HG02798 (cell line): Measurements from ENCODE around the gene RMI1.
"Not testable (repeated sequence)": the region's sequence is repeated elsewhere in the genome, so short reads cannot be mapped to it uniquely, and the experiment has no call there.

Source experiments
- ATAC-seq: cut with Tn5 transposase; IDR thresholded peaks from one replicate; pipeline ENCODE4 v1.9.1; 2021; ENCODE audit warnings: mild to moderate bottlenecking; ENCODE audit not compliant: unreplicated experiment, poor library complexity

Gene RMI1

DNA sequence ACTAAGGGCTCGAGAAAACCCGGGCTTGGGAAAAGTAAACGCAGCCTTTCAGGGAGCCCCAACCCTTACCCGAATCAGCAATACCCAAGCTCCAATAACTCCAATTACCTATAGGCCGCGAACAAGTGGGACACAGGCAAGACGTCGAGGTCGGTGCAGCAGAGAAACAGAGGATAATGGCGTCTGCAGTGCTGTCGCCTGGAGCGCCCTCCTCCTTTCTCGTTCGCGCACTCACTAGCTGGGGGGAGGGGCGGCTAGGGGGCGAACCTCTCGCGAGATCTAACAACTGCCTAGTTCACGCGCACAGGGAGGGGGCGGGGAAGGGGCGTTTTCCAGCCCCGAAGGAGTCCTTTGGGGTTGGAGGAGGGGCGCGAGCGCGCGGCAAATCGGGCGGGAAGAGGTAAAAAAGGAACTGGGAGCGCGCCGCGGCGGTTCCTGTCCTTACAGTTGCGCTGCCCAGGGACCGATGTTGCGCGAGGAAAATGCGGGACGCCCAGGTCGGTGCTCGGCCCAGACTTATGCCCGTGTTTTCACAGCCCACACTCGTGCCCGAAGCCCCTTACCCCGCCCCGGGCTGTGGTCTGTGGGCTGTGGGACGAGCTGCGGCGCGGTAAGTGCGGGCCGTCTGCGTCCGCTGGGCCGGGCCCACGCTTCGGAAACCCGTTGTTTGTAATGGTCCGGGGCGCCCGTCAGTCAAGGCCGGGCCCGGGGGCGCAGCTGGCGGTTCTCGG, at the start of gene RMI1:
Gene RMI1 (plus strand): TSS at position 411 of the 731 bp plus-strand sequence. CDS start 20,182 bp downstream, outside the sequence.
- peak; percentile 78 for ATAC-seq

DNA sequence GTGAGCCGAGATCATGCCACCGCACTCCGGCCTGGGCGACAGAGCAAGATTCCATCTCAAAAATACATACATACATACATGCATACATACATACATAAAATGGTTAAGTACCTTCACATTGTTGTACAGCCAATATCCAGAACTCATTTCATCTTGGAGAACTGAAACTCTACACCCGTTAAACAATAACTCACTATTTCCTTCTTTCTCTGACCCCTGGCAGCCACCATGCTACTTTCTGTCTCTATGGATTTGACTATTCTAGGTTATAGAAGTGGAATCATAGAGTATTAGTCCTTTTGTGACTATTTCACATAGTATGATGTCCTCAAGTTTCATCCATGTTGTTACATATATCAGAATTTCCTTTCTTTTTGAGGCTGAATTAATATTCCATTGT, 49.7 kb upstream of the RMI1 start:
- no peak for ATAC-seq

DNA sequence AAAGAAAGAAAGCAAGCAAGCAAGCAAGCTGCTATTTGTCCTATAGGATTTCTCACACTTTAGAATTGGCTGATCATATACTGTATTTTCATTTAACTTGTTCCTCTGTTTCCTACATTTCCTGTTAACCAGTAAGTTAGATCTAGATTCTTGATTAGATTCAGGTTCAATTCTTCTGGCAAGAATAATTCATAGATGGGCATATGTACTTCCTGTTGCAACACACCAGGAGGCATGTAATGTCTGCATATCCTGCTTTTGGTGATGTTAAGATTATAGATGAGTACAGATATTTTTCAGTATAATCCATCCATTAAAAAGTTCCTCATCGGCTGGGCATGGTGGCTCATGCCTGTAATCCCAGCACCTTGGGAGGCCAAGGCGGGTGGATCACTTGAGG, 48.6 kb upstream of the RMI1 start:
- no peak for ATAC-seq

DNA sequence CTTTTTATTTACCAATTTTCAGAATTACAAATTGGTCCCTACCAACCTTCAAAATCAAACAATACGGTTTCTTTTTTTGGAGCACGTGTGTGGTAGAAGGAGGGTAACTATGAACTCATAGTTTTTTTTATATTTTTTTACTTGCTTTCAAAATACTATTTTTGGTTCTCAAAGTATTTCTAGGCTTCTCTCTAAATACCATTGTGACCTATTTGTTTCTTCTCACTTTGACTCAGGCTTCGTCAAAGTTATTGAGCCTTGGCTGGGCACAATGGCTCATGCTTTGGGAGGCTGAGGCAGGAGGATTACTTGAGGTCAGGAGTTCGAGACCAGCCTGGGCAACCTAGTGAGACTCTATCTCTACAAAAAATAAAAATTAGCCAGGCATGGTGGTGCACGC, 47.8 kb upstream of the RMI1 start:
- ATAC-seq, result no peak

DNA sequence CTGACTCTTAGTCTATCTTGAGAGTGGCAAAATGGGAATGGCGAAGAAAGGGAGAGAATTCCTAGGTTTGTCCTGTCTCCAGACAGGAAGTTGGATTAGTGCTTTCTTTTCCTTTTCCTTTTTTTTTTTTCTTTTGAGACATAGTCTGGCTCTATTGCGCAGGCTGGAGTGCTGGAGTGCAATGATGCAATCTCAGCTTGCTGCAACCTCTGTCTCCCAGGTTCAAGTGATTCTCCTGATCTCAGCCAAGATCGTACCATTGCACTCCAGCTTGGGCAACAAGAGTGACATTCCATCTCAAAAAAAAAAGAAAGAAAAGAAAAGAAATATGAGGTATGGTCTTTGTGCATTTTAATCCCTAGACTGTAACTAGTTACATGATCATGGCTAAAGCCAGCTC, 46.8 kb upstream of the RMI1 start:
- ATAC-seq, result no peak

DNA sequence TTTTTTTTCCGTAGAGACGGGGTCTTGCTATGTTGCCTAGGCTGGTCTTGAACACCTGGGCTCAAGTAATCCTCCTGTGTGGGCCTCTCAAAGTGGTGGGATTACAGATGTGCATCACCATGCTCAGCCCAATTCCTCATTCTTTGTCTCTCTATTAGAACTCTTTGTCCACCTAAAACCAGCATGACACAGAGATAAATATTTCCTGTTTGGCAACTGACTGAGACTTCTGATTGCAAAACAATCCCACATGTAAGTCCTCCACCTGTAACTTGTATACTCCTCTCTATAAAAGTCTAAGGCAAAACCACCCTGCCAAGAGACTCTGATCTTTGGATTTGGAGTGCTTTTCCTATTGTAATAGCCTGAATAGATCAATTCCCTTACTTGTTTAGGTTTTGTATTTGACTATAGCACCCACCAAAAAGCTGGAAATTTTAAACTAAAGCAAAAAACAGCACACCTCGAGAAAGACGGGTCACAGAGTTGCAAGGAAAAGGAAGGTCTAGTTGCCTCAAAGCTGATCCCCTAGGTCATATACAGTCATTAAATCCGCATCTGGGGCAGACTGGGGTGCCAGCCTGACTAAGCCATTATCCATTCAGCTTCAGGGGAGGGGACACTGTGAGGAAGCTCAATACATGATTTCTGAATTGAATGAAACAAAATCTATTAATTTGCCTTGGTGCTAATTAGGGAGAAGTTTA, 45.9 kb upstream of the RMI1 start:
- no peak for ATAC-seq

DNA sequence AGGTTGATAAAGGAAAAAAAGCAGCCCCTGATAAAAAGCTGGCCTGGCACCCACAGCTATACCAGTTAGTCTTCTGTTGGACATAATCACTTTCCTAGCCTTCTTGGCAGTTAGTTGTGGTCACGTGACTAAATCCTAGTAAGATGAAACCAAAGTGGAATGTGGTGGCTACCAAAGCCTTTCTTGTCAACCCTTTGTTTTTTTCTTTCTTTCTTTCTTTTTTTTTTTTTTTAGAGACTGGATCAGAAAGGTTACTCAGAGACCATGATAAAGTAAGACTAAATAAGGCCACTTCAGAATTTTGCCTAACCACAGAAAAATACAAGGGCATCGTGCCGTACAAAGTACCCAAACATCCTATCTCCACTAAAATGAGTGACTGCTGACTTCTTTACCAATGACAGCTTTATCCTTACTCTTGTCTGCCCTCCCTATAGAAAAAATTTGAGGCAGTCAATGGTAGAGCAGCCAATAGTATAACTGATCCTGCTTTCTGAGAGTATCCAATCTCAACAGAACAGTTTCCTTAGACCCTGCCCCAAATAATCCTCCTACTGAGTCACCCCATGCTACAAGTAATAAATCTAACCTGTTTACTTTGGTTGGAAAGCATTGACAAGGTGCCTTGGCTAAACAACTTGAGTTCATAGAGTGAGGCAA, 45.2 kb upstream of the RMI1 start:
- no peak for ATAC-seq

DNA sequence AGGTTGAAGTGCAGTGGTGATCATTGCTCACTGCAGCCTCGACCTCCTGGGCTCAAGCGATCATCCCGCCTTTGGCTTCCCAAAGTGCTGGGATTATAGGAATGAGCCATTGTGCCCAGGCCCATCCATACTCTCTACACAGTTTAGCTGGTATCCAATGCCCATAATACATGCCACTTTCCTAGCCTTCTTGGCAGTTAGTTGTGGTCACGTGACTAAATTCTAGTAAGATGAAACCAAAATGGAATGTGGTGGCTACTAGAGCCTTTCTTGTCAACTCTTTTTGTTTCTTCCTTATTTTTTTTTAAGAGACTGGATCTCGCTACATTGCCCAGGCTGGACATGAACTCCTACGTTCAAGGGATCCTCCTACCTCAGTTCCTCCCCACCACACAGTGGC, 44.1 kb upstream of the RMI1 start:
- ATAC-seq, result no peak

DNA sequence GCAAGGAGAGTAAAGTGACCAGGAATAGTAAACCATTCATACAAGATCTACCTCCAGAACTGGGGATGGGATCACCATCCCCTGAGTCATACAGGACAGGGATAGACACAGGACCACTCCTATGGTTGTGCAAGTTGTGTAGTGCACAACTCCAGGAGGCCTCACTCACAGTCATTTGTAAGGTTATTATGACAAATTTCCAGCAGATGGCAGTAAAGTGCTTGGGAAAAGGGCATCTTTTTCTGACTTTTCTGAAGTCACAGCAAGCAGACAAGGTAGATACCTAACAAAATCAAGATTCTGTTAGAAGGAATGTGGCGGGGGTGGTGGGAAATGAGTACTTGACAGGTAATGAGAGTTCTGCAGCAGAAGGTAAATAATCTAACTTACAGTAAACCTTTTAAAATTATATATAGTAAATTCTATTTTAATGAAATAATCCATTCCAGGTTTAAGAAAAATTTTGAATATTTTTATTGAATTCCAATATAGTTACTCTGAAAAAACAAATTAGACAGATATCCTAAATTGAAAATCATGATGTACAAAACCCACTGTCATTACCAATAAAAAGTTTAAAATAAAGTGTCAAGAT, 42.6 kb upstream of the RMI1 start:
- peak; percentile 78 for ATAC-seq

DNA sequence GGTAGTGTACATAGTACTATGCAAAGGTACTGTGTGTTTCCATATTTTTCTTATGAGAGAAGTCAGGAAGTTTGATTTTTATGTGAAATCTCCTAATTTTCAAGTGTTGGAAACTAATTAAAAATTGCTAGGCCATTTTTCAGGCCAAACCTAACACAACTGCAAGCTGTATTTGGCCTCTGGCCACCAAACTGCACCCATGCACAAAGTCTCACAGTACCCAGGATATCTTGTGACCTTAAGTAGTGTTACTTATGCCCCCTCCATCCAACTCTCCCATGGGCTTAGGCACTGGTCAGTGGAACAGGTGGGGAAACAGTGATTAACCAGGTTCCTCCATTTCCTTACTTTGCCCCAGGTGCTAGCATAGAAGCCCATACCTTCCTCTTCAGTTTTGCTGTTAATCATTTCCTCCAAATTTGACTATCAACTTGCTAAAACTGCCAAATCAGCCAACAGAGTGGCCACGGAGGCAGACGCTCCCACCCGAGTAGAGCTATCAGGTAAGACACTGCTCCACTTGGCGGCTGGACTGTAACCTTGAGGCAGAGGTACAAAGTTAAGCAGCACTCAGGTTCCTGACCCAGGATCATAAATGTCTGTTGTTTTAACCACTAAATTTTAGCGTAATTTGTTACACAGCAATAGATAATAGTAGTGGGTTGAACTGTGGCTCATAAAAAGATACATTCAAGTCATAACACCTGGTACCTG, 39.9 kb upstream of the RMI1 start:
- no peak for ATAC-seq

DNA sequence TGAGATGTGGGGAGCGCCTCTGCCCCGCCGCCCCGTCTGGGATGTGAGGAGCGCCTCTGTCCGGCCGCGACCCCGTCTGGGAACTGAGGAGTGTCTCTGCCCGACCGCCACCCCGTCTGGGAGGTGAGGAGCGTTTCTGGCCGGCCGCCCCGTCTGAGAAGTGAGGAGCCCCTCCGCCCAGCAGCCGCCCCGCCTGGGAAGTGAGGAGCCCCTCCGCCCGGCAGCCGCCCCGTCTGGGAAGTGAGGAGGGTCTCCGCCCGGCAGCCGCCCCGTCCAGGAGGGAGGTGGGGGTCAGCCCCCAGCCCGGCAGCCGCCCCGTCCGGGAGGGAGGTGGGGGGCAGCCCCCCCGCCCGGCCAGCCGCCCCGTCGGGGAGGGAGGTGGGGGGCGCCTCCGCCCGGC, 32.5 kb upstream of the RMI1 start:
- ATAC-seq, result not testable (repeated sequence)

DNA sequence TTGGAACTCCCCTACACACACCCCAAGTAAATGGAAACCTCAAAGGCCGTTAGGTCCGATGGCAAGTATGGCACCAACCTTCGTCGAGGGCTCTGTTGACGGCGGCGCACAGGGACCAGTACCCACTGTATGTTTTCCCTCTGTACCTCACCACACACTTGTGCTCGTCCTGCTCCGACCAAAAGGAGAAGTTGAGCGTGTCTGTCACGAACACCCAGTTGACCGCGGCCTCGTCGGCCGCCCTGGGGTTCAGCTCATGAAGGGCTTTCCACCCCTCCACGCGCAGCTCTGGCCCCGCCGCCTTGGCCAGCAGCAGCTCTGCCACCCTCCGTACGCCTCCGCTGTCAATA, 24.5 kb upstream of the RMI1 start:
- ATAC-seq, result peak; percentile 53

DNA sequence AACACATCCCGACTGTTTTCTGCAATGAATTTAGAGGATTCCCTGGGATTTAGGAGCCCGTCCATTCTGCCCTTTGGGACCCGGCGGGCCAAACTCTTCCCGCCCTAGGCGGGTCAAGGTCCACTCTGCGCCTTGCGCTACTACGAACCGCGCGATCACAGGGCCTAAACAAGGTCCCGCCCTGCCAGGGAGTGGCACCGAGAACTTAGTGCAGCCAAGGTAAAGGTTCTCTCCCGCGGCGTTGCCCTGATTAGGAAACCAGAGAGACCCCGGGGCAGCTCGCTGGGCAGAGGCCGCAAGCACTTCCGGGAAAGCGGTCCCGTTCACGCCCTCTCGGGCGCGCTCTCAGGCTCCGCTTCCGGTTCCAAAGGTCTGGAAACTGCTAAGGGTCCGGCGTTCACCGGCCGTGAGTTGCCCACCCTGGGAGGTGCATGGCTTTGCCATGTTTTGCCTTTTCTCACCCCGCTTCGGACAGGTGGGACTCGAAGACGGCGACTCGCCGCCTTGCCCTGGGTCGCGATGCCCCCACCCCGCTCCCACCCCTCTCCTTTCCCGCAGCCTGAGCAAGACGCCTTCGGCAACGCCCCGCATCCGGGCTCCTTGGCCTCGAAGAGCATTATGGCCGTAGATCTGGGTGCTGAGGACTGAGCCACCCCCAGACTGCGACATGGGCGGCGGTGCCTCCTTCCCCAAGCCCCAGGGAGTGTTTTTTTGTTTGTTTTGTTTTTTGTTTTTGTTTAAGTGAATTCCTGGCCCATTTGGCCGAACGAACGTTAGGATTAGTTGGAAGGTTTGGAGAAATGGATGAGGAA, 24.0 kb upstream of the RMI1 start:
- ATAC-seq, result peak; percentile 91

DNA sequence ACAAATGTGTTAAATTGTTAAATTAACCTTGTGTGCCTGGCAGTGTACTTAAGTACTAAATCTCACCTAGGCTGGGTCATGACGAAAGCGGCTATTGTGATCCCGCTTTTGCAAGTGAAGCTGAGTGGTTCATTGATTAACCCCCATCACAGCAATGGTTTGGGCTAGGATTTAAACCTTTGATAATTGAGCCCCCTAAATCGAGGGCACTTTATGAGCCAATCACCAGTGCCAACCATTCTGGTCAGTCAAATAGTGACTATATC, 23.4 kb upstream of the RMI1 start:
- no peak for ATAC-seq

DNA sequence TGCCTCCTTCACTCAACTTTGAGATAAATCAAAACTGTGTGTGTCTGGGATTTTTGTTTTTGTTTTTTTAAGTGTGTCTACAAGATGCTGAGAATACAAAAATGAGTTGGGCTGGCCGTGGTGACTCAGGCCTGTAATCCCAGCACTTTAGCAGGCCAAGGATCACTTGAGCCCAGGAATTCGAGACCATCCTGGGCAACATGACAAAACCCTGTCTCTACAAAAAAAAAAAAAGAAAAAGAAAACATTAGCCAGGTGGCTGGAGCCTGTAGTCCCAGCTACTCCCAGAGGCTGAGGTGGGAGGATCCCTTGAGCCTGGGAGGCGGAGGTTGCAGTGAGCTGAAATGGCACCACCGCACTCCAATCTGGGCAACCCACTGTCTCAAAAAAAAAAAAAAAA, 21.5 kb upstream of the RMI1 start:
- ATAC-seq, result no peak

DNA sequence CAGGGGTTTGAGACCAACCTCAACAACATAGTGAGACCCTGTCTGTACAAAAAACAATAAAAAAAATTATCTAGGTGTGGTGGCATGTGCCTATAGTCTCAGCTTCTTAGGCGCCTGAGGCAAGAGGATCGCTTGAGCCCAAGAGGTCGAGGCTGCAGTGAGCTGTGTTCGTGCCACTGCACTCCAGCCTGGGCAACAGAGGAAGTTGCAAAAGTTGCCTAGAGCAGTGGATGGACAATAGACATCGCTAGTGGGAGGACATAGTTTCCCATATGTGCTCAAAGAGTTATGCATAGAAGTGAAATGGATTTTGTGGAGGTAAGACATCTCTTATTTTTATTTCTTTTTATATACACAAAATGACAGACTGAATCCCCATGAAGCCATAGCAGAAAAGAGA, 19.6 kb upstream of the RMI1 start:
- no peak for ATAC-seq

DNA sequence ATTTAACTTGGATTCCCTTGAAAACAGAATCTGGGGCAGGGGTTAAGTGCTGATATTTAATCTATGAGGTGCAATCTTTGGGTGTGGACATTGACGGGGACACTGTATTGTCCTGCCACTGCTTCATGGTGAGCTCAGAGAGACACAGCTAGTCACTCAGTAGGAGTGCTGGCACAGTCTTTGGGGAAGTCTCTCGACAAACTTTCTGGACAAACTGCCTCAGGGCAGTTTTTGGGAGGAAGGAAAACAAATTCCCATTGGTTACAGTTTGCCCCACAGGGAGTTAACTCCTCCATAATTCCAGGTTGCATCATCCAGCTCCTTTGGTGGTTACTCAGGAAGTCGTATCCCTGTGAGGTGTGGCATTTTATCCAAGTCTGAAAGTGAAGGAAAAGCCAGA, 18.4 kb upstream of the RMI1 start:
- ATAC-seq, result no peak

DNA sequence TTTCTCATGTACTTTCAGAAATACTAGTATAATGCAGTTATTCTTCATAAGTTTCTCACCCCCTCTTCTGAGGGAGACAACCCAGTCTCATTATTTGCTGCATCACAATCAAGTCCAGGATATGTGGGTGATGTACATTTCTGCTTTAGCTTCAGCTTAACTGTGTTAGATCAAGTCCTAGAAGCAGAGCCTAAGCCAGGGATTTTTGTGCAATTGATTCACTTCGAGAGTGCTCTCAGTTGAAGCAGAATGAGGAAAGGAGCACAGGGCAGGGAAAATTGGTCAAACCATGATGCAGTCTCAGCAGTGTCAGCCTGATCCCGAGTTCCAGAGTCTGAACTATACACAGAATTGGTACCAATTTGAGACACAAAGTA, 15.6 kb upstream of the RMI1 start:
- no peak for ATAC-seq

DNA sequence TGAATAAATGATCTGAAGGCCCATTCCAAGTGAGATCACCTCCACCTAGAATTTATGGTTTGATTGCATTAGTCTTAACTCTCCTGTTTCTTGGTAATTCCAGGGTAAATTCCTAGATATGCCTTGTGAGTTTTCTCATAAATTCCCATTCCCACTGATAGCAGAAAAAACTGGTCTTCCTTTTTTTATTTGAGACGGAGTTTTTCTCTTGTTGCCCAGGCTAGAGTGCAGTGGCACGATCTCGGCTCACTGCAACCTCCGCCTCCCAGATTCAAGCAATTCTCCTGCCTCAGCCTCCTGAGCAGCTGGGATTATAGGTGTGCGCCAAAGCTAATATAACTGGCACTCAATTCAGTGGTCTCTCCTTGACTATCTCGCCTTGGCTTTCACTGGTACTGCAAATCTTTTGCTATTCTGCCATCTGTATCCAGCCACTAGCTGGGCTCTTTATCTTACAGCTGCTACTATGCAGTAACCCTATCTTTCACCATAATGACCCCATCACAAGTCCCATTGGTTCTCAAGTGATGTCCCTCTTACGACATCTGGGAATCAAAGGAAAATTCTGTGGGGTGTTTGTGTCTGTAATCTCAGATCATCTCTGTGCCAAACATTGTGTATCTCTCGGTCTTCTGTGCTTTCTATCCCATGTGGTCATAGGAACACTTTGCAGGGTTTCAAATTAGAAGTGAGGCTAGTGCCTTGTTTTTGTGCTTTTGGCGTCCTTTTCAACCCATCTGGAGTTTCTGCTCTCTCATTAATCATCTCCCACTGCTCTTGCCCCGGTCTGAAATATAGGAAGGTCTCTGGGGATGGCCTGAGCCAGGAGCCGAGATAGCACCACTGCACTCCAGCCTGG, 15.0 kb upstream of the RMI1 start:
- ATAC-seq, result no peak
